Endothelial cell of umbilical vein (primary cell): Measurements from ENCODE around the gene NHS. TPM values are rescaled to one million over a fixed set of nuclear protein-coding genes. Genes with fewer than 3 reads are reported as not detected.

ENCODE experiments used
- BruUV-seq: library from RNA; stranded (reverse); fragments of 400-500 nt; replicated peaks from 2 replicates; lab custom pipeline; 2021; lab: Mats Ljungman, UMichigan
- CTCF ChIA-PET: fragments of 300-600, 350-600 bp; sonication (Branson Sonifier 250); formaldehyde crosslinking; loops from one replicate; lab custom pipeline; 2021; ENCODE audit warnings: antibody characterized with exemption, inconsistent platforms; lab: Charles Lee
- POLR2A ChIA-PET: fragments of 300-600, 350-600 bp; sonication (Branson Sonifier 250); formaldehyde crosslinking; loops from one replicate; lab custom pipeline; 2021; ENCODE audit warnings: antibody characterized with exemption, inconsistent platforms; lab: Charles Lee
- DNase-seq: peaks from one replicate; pipeline ENCODE4 v3.0.0-alpha.2; 2011; ENCODE audit warnings: low read depth, low spot score
- FAIRE-seq: peaks from 2 replicates; lab custom pipeline; 2011; peaks lifted over from hg19 to GRCh38; lab: Jason Lieb, UNC
- H2AFZ ChIP-seq: 2 replicates; pipeline ENCODE4 v1.6.0; 2012; ENCODE audit warnings: low read depth, low read length, control low read depth, inconsistent platforms
- H3K27ac ChIP-seq: 2 replicates; pipeline ENCODE4 v1.5.1; 2011; ENCODE audit warnings: low read depth, mild to moderate bottlenecking, control low read depth, low read length, moderate library complexity; ENCODE audit not compliant: insufficient read depth
- H3K27me3 ChIP-seq, 2 experiments: 2 replicates each; pipeline versions ENCODE4 v1.6.0 to v1.6.1; 2011; ENCODE audit warnings: low read length in 2 of 2, mixed read lengths in 1 of 2; ENCODE audit not compliant: control insufficient read depth in 2 of 2, insufficient read depth in 2 of 2
- H3K36me3 ChIP-seq, 2 experiments: 2 replicates in 1 of 2; 3 replicates in 1 of 2; pipeline ENCODE4 v1.5.1; 2011; ENCODE audit warnings: low read length in 2 of 2, mild to moderate bottlenecking in 1 of 2, moderate library complexity in 1 of 2; ENCODE audit not compliant: control insufficient read depth in 2 of 2, insufficient read depth in 2 of 2; ENCODE audit errors: extremely low read depth in 1 of 2
- H3K4me1 ChIP-seq: 3 replicates; pipeline ENCODE4 v1.5.1; 2011; ENCODE audit warnings: mild to moderate bottlenecking, low read length; ENCODE audit not compliant: control insufficient read depth, insufficient read depth; ENCODE audit errors: extremely low read depth
- H3K4me2 ChIP-seq: 2 replicates; pipeline ENCODE4 v1.6.1; 2011; ENCODE audit warnings: low read length, control low read depth, mixed read lengths; ENCODE audit not compliant: insufficient read depth
- H3K4me3 ChIP-seq, 3 experiments: fragments of 200-600 bp in 1 of 3; sonication (generic), shearing (Covaris generic) in 1 of 3; replicated peaks in 1 of 3; 2 replicates each; pipeline ENCODE4 v1.5.1; 2011 to 2016; ENCODE audit warnings: control low read depth in 3 of 3, low read length in 3 of 3, mild to moderate bottlenecking in 2 of 3, inconsistent platforms in 1 of 3, low read depth in 1 of 3, moderate library complexity in 1 of 3; ENCODE audit not compliant: insufficient read depth in 1 of 3
- H3K79me2 ChIP-seq: 2 replicates; pipeline ENCODE4 v1.6.0; 2012; ENCODE audit warnings: low read length, inconsistent platforms; ENCODE audit not compliant: control insufficient read depth, insufficient read depth
- H3K9ac ChIP-seq: replicated peaks from 2 replicates; pipeline ENCODE3; 2011; ENCODE audit warnings: low read length, control low read depth; ENCODE audit not compliant: insufficient read depth; ENCODE audit errors: extremely low read depth
- H3K9me1 ChIP-seq: replicated peaks from 3 replicates; pipeline ENCODE4 v1.6.0; 2011; ENCODE audit warnings: mild to moderate bottlenecking, low read length; ENCODE audit not compliant: control insufficient read depth, insufficient read depth; ENCODE audit errors: extremely low read depth
- H3K9me3 ChIP-seq: replicated peaks from 2 replicates; pipeline ENCODE4 v1.5.1; 2012; ENCODE audit warnings: low read length, inconsistent platforms; ENCODE audit not compliant: control insufficient read depth, insufficient read depth
- H4K20me1 ChIP-seq: replicated peaks from 2 replicates; pipeline ENCODE3; 2011; ENCODE audit warnings: mild to moderate bottlenecking, low read length; ENCODE audit not compliant: control insufficient read depth, insufficient read depth; ENCODE audit errors: extremely low read depth
- CTCF ChIP-seq, 2 donors: IDR thresholded peaks; 1 replicate in 1 of 2; 2 replicates in 1 of 2; pipeline ENCODE4 v1.5.1; 2011; ENCODE audit warnings: low read length in 2 of 2, mild to moderate bottlenecking in 2 of 2, moderate library complexity in 2 of 2, control low read depth in 1 of 2, inconsistent platforms in 1 of 2, low read depth in 1 of 2; ENCODE audit not compliant: insufficient read depth in 1 of 2; ENCODE audit errors: extremely low read depth in 1 of 2
- EZH2 ChIP-seq: IDR thresholded peaks from 2 replicates; pipeline ENCODE4 v1.6.1; 2012; ENCODE audit warnings: borderline replicate concordance, low read depth, mild to moderate bottlenecking, moderate library complexity, low read length, inconsistent platforms; ENCODE audit not compliant: severe bottlenecking
- FOS ChIP-seq: IDR thresholded peaks from 2 replicates; pipeline ENCODE4 v1.6.1; 2011; ENCODE audit warnings: mild to moderate bottlenecking, low read length, moderate library complexity, borderline replicate concordance; ENCODE audit not compliant: insufficient read depth
- GATA2 ChIP-seq: IDR thresholded peaks from 2 replicates; pipeline ENCODE4 v1.7.0; 2011; ENCODE audit warnings: low read depth, mild to moderate bottlenecking, moderate library complexity, mixed read lengths, low read length; ENCODE audit not compliant: insufficient read length, insufficient read depth
- JUN ChIP-seq: IDR thresholded peaks from 2 replicates; pipeline ENCODE4 v1.6.1; 2011; ENCODE audit warnings: borderline replicate concordance, low read depth; ENCODE audit not compliant: insufficient read length, insufficient read depth
- MAX ChIP-seq: IDR thresholded peaks from 2 replicates; pipeline ENCODE4 v1.6.1; 2011; ENCODE audit not compliant: insufficient read depth, insufficient read length
- MYC ChIP-seq: IDR thresholded peaks from one replicate; pipeline ENCODE4 v1.6.1; 2011; ENCODE audit warnings: mild to moderate bottlenecking, low read depth, low read length
- POLR2A ChIP-seq: IDR thresholded peaks from 2 replicates; pipeline ENCODE4 v1.6.1; 2012; ENCODE audit warnings: low read depth, mild to moderate bottlenecking, control low read depth, low read length
- POLR2AphosphoS5 ChIP-seq: IDR thresholded peaks from 2 replicates; pipeline ENCODE4 v1.6.1; 2012; ENCODE audit warnings: low read depth, mild to moderate bottlenecking, control low read depth, low read length, moderate library complexity; ENCODE audit not compliant: insufficient read depth
- dilution Hi-C: fragments of 300-500 bp; cut with MboI; formaldehyde crosslinking; loops from one replicate; pipeline ENCODE4 v1.15.0; 2019; ENCODE audit warnings: low sequenced_read_pairs; ENCODE audit not compliant: extremely low pct_ligation_motif_present
- intact Hi-C: fragments of 100-400 bp; cut with micrococcal nuclease; formaldehyde crosslinking; loops from one replicate; pipeline ENCODE4 v1.10.0; 2022
- polyA plus RNA-seq, 4 experiments: library from polyadenylated mRNA; depleted of rRNA in 3 of 4; stranded (reverse) in 3 of 4; unstranded in 1 of 4; fragments of >200 nt; gene quantifications; 2 replicates each; pipeline versions ENCODE4 v1.2.1 to v1.2.3, GENCODE V29; 2011 to 2012; ENCODE audit warnings: missing spikeins in 1 of 4
- total RNA-seq: library from RNA; stranded (reverse); gene quantifications from 2 replicates; pipeline ENCODE4 v1.2.3, GENCODE V29; 2021

Gene NHS
- total and polyA plus RNA-seq, 2 donors (not counting 3 experiments of a cell fraction or from before 2014, with no cell fraction given), result 0.07 to 0.46 TPM

GRCh38 chrX:17370191-17370590 lies 4.8 kb upstream of the NHS start:
- Histone ChIP-seq H3K9me3 (no peaks in the 10 kb centered on the region), H3K9ac (no peak overlapping the region), H3K4me2 (no peak overlapping the region), H3K27me3 (peaks cover 3 to 5% of the 10 kb centered on the region in 2 experiments), H3K27ac (no peak overlapping the region), H4K20me1 (no peaks in the 10 kb centered on the region), H3K4me1 (no peaks in the 10 kb centered on the region), H3K79me2 (no peaks in the 10 kb centered on the region), H3K9me1 (no peaks in the 10 kb centered on the region), H3K4me3 (no peak overlapping the region), H3K36me3 (no peaks in the 10 kb centered on the region), H2AFZ (no peak overlapping the region)
- no peak for DNase-seq
- no peak for TF ChIP-seq POLR2AphosphoS5
- no peak for TF ChIP-seq JUN
- no peak for TF ChIP-seq MAX
- no peak for TF ChIP-seq MYC
- no peak for TF ChIP-seq GATA2
- TF ChIP-seq POLR2A, result no peak
- TF ChIP-seq CTCF (IDR thresholded peaks at IDR 0.05; ENCODE audit: extremely low read depth in 1 of 2, insufficient read depth in 1 of 2, low read depth in 1 of 2, low read length in 2 of 2), result no peak
- no peak for TF ChIP-seq FOS
- TF ChIP-seq EZH2, result no peak
- FAIRE-seq, result no peak
- BruUV-seq, result no TSS peak
- ChIA-PET POLR2A (no interaction called here), CTCF (no interaction called here)
- dilution Hi-C loops (no loop called here), intact Hi-C loops (no loop called here)
